ENCODE results near the gene TIAM2.

The TIAM2 gene

GRCh38 chr6:155234687-155235086, 239.6 kb downstream of the TIAM2 start:
- no peak for DNase-seq (ENCODE audit: low spot score)

DNA sequence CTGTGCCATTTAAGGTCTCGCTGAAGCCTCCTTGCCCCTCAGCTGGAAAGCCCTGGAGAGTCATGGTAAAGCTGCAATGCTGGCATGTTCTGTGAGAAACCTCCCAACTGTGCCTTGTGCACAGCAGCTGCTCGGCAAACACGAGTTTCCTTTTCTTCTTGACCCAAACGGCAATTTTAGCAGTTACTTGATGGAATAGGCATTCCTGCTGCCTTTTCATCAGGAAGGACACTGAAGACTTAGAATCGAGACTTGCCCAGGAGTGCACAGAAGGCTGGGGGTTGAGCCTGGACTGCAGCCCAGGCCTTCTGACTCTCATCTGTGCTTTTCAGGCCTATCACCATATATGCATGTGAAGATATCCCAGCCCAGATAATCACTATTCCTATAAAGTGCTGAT, 240.0 kb downstream of the TIAM2 start:
- DNase-seq (ENCODE audit: low spot score), result no peak

DNA sequence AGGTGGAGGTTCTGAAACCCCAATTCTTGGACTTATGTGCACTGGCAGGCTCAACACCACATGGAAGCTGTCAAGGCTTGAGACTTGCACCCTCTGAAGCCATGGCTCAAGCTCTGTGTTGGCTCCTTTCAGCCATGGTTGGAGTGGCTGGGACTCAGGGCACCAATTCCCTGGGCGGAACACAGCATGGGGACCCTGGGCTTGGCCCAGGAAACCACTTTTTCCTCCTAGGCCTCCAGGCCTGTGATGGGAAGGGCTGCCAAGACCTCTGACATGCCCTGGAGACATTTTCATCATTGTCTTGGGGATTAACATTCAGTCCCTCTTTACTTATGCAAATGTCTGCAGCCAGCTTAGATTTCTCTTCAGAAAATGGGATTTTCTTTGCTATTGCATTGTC, 242.5 kb downstream of the TIAM2 start:
- DNase-seq (ENCODE audit: low spot score), result no peak

DNA sequence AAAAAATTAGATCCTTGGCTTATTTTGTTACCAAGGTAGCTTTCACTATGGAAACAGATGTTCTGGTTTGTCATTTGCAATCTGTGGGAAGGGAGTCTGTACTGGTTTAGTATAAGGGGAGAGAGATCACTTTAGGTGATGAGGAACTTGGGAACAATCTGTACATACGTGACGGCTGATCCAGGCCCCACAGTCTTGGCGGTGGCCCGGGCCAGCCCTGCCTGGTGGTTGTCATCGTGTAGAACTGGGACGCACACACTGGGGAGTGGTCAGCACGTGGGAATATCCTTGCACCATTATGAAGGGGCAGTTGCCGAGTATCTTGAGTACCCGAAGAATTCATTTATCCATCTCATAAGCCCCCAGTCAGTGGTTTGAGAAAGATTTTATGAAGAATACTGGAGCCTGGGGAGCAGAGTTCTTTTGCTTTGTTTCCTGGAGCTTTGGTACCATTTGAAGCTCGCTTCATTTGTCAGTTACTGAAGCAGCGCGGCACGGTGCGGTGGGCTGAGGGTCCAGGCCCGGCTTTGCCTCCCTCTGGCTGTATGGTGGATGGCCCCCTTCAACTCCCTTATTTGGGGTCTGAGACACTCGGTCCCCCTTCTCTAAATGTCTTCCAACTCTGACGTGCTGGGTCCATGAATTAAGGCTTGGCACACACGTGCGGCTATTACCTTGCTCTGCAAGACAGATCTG, 245.9 kb downstream of the TIAM2 start:
- DNase-seq (ENCODE audit: low spot score), result no peak

DNA sequence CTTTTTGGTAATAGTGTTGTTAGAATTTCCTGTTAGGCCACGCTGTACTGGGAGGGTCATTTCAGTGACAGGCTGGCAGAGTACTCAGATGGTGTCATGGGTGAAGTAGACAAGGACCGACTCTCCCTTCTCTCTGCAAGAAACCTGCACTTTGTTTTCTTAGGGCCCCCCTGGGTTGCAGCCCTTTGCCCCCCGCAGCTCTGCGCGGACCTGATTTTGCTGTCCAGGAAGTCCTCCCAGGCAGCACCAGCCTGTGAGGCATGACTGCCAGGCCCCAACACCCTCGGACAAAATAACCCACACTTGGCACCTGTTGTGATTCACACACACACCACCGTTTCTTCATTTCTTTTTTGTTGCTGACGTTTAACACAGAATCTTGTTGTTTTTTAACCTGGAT, 246.9 kb downstream of the TIAM2 start:
- no peak for DNase-seq (ENCODE audit: low spot score)

- DNase-seq (ENCODE audit: low spot score), result no peak
These were observed 249.3 kb downstream of the TIAM2 start for GRCh38 chr6:155244434-155244833.

- no peak for DNase-seq (ENCODE audit: low spot score)
These were observed 250.1 kb downstream of the TIAM2 start for GRCh38 chr6:155245193-155245592.

- DNase-seq (ENCODE audit: low spot score), result no peak
These were observed 250.7 kb downstream of the TIAM2 start for GRCh38 chr6:155245831-155246230.

GRCh38 chr6:155246825-155247224, 251.7 kb downstream of the TIAM2 start:
- no peak for DNase-seq (ENCODE audit: low spot score)

GRCh38 chr6:155247618-155248007, 252.5 kb downstream of the TIAM2 start:
- DNase-seq (ENCODE audit: low spot score), result no peak

- peak; percentile 72 for DNase-seq (ENCODE audit: low spot score)
These were observed 253.2 kb downstream of the TIAM2 start for GRCh38 chr6:155248008-155249001.

- DNase-seq (ENCODE audit: low spot score), result no peak
These were observed 255.7 kb downstream of the TIAM2 start for GRCh38 chr6:155250701-155251381.

DNA sequence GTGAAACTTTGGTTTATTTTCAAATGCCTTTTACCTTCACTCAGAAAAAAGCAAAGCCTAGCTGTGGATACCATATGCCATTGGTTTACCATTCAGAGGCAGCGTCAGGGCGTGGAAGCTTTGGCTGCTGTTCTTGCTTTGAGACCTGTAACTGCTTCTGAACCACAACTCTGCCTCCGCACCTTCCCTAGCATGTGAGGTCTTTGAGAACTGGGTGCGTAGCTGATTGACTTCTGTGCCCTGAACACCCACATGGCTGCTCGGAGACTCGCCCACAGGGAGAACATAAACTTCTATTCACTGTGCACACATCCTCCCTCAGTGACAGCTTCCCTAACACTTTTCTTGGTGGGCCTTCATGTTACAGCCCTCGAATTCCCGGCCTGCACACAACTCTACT, 257.5 kb downstream of the TIAM2 start:
- no peak for DNase-seq (ENCODE audit: low spot score)

DNA sequence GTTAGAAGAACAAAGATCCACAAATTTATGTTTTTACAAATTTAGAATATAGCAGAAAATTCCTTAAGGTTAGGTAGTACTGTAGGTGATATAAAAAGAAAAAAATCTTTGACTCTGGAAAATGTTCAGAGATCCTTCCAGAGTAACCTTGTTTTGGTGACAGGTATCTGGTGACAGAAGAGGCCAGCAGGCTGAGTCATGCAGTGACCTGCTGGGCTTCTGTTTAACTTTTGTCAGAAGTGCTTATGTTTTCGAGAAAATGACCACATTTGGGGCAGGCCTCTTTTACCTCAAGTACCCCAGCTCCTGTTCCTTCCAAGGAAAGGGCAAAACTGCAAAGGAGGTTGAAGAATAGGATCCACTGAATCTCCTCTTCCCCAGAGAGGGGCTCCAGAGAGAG, 258.2 kb downstream of the TIAM2 start:
- no peak for DNase-seq (ENCODE audit: low spot score)

DNA sequence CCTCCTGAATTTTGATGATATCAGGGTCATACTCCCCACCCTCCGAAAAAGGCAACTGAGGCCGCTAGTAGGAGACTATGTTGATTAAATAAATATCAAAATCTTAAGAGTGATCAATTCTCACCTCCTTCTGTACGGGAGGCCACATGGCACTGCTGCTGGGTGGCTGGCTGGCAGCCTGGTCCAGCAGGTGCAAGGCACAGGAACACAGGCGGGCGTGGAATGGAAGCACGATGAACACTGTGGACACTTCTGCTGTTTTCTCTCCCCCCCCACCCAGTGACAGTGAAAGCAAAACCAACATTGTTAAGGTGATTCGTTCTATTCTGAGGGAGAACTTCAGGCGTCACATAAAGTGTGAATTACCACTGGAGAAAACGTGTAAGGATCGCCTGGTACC, 259.0 kb downstream of the TIAM2 start:
- DNase-seq (ENCODE audit: low spot score), result no peak

- no peak for DNase-seq (ENCODE audit: low spot score)
These were observed 261.1 kb downstream of the TIAM2 start for GRCh38 chr6:155256122-155256795.

- no peak for DNase-seq (ENCODE audit: low spot score)
These were observed 262.7 kb downstream of the TIAM2 start for GRCh38 chr6:155257796-155258195.

DNA sequence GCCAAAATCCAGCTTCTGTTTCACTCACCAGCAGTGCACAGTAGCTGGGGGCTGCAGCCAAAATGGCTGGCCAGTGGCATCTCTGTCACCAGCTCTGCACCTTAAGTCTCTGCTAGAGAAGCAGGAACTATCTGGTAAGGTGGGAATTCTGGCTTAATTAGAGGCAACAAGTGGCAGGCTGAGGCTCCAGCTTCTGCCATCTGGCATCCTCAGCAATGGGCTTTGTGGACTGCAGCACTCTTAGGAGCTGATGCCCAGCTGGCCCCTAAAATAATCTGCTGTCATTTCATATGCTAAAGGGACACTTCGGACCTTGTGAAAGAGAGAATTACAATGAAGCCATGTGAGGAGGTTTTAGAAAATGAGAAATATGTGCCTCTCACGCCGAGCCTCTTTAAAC, 264.1 kb downstream of the TIAM2 start:
- DNase-seq (ENCODE audit: low spot score), result no peak

DNA sequence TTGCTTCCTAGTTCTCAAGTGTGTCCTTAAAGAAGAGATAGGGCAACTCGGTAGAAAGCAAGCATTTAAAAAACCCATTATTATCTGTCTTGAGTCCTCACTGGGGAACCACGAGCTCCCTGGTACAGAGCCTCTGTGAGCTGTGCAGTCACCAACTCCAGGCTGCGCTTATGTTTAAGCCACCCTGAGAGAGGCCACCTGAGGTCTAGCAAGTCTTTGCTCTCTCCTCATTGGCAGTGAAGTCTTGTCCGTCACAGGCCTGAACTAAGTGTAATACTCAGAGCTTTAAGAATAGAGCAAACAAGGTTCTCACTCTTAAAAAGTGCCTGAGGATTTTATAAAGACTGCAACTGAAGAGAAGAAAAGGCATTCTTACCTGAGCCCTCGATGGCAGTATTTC, 264.8 kb downstream of the TIAM2 start:
- no peak for DNase-seq (ENCODE audit: low spot score)

DNA sequence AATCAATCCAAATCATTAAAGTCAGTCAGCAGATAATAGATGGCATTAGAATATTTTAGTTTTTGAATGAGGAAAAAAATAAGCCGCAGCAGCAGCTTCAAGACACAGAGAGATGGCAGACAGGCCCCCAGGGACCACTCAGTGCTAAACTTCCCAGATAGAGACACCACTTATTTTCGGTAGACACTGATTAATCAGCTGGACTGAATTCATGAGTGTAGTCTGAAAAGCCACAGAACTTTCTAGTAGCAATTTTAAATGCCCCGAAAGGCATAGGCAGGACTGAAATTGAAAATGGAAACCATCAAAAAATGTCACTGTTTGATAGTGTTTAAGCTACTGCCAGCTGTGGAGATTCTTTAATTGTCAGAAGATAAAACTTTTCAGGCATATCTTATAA, 265.6 kb downstream of the TIAM2 start:
- DNase-seq (ENCODE audit: low spot score), result no peak

GRCh38 chr6:155261111-155261900, 266.2 kb downstream of the TIAM2 start:
- DNase-seq (ENCODE audit: low spot score), result no peak
